Measurements from ENCODE around the gene CNIH2. TPM values are rescaled to one million over a fixed set of nuclear protein-coding genes. Genes with fewer than 3 reads are reported as not detected.

The CNIH2 gene
- total RNA-seq, 3 donors from 2014 or later (not counting 1 experiment from before 2014, with no cell fraction given) = 6.3 to 8.8 (median 7.1) TPM

- WGBS (ENCODE audit: insufficient coverage) = 86% methylated on average over 9 of the region's 12 CpGs
Observed at GRCh38 chr11:66264914-66265313, 13.1 kb upstream of the CNIH2 start.

DNA sequence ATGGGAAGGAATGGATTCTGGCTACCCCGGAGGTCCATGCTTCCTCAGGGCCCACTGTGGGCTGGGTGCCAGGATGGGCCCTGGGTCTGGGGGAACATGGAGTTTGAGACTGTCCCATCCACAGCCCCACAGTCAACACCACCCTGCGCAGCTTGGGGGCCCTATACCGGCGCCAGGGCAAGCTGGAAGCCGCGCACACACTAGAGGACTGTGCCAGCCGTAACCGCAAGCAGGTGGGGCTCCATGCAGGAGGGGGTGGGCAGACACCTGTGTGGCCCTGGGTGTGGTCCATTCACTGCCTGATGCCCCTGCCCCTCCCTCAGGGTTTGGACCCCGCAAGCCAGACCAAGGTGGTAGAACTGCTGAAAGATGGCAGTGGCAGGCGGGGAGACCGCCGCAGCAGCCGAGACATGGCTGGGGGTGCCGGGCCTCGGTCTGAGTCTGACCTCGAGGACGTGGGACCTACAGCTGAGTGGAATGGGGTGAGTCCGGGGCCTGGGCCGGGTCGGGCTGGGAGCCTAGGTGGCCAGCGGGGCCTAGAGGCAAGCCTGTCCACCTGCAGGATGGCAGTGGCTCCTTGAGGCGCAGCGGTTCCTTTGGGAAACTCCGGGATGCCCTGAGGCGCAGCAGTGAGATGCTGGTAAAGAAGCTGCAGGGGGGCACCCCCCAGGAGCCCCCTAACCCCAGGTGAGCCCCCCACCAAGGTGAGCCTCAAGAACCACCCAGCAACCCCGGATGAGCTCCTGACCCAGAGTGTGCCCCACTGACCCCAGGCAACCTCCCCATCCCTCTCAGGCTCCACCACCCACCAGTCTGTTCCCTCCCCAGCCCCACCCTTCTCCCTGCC is 12.2 kb upstream of the CNIH2 start:
- Mint-ChIP-seq H3K36me3 (no peaks in the 10 kb centered on the region), H3K27me3 (ENCODE audit: low read depth in 2 of 2) (no peaks in the 10 kb centered on the region), H3K27ac (no peak overlapping the region), H3K4me3 (no peak overlapping the region), H3K4me1 (peaks cover 29 to 35% of the 10 kb centered on the region in 2 donors), H3K9me3 (no peaks in the 10 kb centered on the region)
- WGBS (ENCODE audit: insufficient coverage) = 97% methylated on average over 26 of the region's 26 CpGs
- Histone ChIP-seq H3K27ac (ENCODE audit: low read length) (no peak overlapping the region), H3K27me3 (ENCODE audit: control insufficient read depth, insufficient read depth, low read length) (no peaks in the 10 kb centered on the region), H3K4me3 (ENCODE audit: low read length) (no peak overlapping the region), H3K36me3 (ENCODE audit: control insufficient read depth, insufficient read depth, low read length) (peaks cover 29% of the 10 kb centered on the region), H3K9me3 (ENCODE audit: control insufficient read depth, insufficient read depth, low read length) (no peaks in the 10 kb centered on the region), H3K4me1 (ENCODE audit: control insufficient read depth, insufficient read depth, low read length) (peaks cover 37% of the 10 kb centered on the region)
- no peak for ATAC-seq
- intact Hi-C loops (cut with micrococcal nuclease) = no loop called here
- DNase-seq = no peak
- TF ChIP-seq, protein P1, sequence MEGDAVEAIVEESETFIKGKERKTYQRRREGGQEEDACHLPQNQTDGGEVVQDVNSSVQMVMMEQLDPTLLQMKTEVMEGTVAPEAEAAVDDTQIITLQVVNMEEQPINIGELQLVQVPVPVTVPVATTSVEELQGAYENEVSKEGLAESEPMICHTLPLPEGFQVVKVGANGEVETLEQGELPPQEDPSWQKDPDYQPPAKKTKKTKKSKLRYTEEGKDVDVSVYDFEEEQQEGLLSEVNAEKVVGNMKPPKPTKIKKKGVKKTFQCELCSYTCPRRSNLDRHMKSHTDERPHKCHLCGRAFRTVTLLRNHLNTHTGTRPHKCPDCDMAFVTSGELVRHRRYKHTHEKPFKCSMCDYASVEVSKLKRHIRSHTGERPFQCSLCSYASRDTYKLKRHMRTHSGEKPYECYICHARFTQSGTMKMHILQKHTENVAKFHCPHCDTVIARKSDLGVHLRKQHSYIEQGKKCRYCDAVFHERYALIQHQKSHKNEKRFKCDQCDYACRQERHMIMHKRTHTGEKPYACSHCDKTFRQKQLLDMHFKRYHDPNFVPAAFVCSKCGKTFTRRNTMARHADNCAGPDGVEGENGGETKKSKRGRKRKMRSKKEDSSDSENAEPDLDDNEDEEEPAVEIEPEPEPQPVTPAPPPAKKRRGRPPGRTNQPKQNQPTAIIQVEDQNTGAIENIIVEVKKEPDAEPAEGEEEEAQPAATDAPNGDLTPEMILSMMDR (IDR thresholded peaks at IDR 0.05) = no peak

More at GRCh38 chr11:66264914-66265313, 13.1 kb upstream of the CNIH2 start:
- no peaks in the 10 kb centered on the region for H3K36me3 Mint-ChIP-seq
- no peaks in the 10 kb centered on the region for H3K27me3 Mint-ChIP-seq (ENCODE audit: low read depth in 2 of 2)
- Histone ChIP-seq H3K4me1 (ENCODE audit: control insufficient read depth, insufficient read depth, low read length) (peaks cover 29% of the 10 kb centered on the region), H3K9me3 (ENCODE audit: control insufficient read depth, insufficient read depth, low read length) (no peaks in the 10 kb centered on the region), H3K4me3 (ENCODE audit: low read length) (no peak overlapping the region), H3K36me3 (ENCODE audit: control insufficient read depth, insufficient read depth, low read length) (peaks cover 30% of the 10 kb centered on the region), H3K27me3 (ENCODE audit: control insufficient read depth, insufficient read depth, low read length) (no peaks in the 10 kb centered on the region), H3K27ac (ENCODE audit: low read length) (no peak overlapping the region)
- DNase-seq = peak in 1 of 2 donors; percentile 58
- no peak for ATAC-seq
- no peak overlapping the region for H3K27ac Mint-ChIP-seq
- H3K4me1 Mint-ChIP-seq = peaks cover 25 to 30% of the 10 kb centered on the region in 2 donors
- H3K9me3 Mint-ChIP-seq = no peaks in the 10 kb centered on the region
- TF ChIP-seq, protein P1 (IDR thresholded peaks at IDR 0.05) = no peak
- intact Hi-C loops (cut with micrococcal nuclease) = no loop called here
- H3K4me3 Mint-ChIP-seq = no peak overlapping the region

DNA sequence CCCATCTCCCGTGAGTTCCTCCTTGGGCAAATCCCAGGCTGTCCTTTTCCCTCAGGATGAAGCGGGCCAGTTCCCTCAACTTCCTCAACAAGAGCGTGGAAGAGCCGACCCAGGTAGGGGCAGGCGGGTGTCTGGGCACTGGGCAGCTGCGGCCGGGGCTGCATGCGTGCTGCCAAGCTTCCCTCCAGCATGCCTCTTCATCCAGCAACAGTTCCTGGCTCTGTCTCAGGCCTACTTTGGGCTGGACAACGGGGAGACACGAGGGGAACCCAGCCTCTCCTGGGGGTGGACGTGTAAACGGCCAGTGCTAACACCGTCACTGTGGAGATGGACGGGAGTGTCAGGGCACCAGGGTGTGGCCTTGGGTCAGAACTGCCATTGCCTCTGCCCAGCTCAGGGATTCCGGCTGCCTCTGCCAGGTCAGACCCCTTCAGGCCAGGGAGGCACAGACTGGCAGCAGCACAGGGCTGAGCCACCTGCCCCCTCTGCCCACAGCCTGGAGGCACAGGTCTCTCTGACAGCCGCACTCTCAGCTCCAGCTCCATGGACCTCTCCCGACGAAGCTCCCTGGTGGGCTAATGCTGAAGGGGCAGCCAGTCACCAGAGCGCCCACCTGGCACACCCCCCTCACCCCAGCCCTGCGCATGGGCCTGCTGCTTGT is 11.5 kb upstream of the CNIH2 start:
- Histone ChIP-seq H3K4me3 (ENCODE audit: low read length) (no peak overlapping the region), H3K27ac (ENCODE audit: low read length) (no peak overlapping the region), H3K27me3 (ENCODE audit: control insufficient read depth, insufficient read depth, low read length) (no peaks in the 10 kb centered on the region), H3K4me1 (ENCODE audit: control insufficient read depth, insufficient read depth, low read length) (peaks cover 45% of the 10 kb centered on the region), H3K9me3 (ENCODE audit: control insufficient read depth, insufficient read depth, low read length) (no peaks in the 10 kb centered on the region), H3K36me3 (ENCODE audit: control insufficient read depth, insufficient read depth, low read length) (peaks cover 23% of the 10 kb centered on the region)
- ATAC-seq (no peak), DNase-seq (no peak)
- no peaks in the 10 kb centered on the region for H3K9me3 Mint-ChIP-seq
- TF ChIP-seq, protein P1 (IDR thresholded peaks at IDR 0.05) = no peak
- H3K4me3 Mint-ChIP-seq = peak overlapping the region; percentile 97
- intact Hi-C loops (cut with micrococcal nuclease) = no loop called here
- no peaks in the 10 kb centered on the region for H3K36me3 Mint-ChIP-seq
- H3K27ac Mint-ChIP-seq = peak overlapping the region in 1 of 2 donors; percentile 98
- no peaks in the 10 kb centered on the region for H3K27me3 Mint-ChIP-seq (ENCODE audit: low read depth in 2 of 2)
- 95% methylated on average over 20 of the region's 20 CpGs for WGBS (ENCODE audit: insufficient coverage)
- peaks cover 33 to 39% of the 10 kb centered on the region in 2 donors for H3K4me1 Mint-ChIP-seq

All from natural killer cell (primary cell).